ENCODE results near the gene GPRIN2. TPM values are rescaled to one million over a fixed set of nuclear protein-coding genes. Genes with fewer than 3 reads are reported as not detected.

The GPRIN2 gene
- total and polyA plus RNA-seq, 4 donors, result 0.09 to 1.3 (median 0.15) TPM; not detected in 1

- Histone ChIP-seq H3K27me3 (ENCODE audit: control insufficient read depth in 4 of 4, insufficient read depth in 4 of 4, low read length in 3 of 4) (peaks cover 0 to 6% (median 2%) of the 10 kb centered on the region in 4 donors), H3K36me3 (ENCODE audit: control insufficient read depth in 4 of 4, insufficient read depth in 3 of 4, low read depth in 1 of 4, low read length in 3 of 4) (no peaks in the 10 kb centered on the region), H3K9me3 (ENCODE audit: control insufficient read depth in 4 of 4, low read length in 3 of 4) (no peaks in the 10 kb centered on the region), H3K4me1 (ENCODE audit: control insufficient read depth in 4 of 4, insufficient read depth in 4 of 4, low read length in 3 of 4) (peaks cover 0 to 1% (median under 1%) of the 10 kb centered on the region in 4 donors), H3K4me3 (ENCODE audit: low read depth in 1 of 3, low read length in 3 of 3) (no peak overlapping the region), H3K9ac (ENCODE audit: low read depth in 1 of 2, low read length in 2 of 2) (no peak overlapping the region), H3K27ac (ENCODE audit: low read depth in 1 of 2, low read length in 2 of 2) (no peak overlapping the region)
- no peak for TF ChIP-seq EGR1 (IDR thresholded peaks at IDR 0.05; ENCODE audit: low read depth in 2 of 2)
- TF ChIP-seq, protein P1, sequence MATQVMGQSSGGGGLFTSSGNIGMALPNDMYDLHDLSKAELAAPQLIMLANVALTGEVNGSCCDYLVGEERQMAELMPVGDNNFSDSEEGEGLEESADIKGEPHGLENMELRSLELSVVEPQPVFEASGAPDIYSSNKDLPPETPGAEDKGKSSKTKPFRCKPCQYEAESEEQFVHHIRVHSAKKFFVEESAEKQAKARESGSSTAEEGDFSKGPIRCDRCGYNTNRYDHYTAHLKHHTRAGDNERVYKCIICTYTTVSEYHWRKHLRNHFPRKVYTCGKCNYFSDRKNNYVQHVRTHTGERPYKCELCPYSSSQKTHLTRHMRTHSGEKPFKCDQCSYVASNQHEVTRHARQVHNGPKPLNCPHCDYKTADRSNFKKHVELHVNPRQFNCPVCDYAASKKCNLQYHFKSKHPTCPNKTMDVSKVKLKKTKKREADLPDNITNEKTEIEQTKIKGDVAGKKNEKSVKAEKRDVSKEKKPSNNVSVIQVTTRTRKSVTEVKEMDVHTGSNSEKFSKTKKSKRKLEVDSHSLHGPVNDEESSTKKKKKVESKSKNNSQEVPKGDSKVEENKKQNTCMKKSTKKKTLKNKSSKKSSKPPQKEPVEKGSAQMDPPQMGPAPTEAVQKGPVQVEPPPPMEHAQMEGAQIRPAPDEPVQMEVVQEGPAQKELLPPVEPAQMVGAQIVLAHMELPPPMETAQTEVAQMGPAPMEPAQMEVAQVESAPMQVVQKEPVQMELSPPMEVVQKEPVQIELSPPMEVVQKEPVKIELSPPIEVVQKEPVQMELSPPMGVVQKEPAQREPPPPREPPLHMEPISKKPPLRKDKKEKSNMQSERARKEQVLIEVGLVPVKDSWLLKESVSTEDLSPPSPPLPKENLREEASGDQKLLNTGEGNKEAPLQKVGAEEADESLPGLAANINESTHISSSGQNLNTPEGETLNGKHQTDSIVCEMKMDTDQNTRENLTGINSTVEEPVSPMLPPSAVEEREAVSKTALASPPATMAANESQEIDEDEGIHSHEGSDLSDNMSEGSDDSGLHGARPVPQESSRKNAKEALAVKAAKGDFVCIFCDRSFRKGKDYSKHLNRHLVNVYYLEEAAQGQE (IDR thresholded peaks at IDR 0.05), result no peak
- TF ChIP-seq HNF4A (conservative IDR thresholded peaks at IDR 0.05), result no peak
- no peak for TF ChIP-seq ZBTB33 (IDR thresholded peaks at IDR 0.05)
- no peak for TF ChIP-seq RAD21 (IDR thresholded peaks at IDR 0.05)
- DNase-seq (ENCODE audit: low spot score), result no peak
- 79% methylated on average over 8 of the region's 8 CpGs for WGBS
Measured at GRCh38 chr10:46550795-46551700, 5.4 kb downstream of the GPRIN2 start.

DNA sequence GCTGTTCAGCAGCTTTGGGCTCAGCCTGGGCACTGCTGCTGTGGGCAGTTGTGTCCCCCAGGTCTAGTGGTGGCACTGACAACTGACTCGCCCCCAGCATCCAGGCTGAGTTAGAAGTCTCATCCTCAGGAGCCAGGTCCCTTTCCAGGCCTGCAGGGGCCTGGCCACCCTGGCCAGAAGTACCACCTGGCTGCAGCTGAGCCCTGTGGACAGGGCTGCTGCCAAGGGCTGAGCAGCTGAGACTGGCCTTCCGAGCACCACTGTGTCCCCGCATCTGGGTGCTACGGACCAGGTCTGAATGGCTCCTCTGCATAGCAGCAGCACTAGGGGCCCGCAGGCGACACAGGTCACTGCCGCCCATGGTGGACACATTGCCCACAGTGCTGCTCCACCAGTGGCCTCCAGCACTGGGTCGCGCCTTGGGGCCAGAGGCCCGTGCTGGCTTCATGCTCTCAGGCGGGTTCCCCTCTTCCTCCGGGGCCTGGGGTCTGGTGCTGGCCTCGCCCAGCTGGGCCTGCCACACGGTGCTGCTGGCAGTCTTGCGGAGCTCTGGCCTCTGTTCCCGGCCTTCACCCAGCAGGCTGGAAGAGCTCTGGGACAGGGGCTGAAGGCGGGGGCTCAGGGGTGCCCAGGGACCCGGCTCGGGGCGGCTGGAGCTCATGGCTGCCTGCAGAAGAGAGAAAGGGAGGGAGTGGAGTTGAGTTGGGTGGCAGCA lies 6.2 kb downstream of the GPRIN2 start:
- no peaks in the 10 kb centered on the region for H3K27me3 ChIP-seq (ENCODE audit: control insufficient read depth in 4 of 4, insufficient read depth in 4 of 4, low read length in 3 of 4)
- H3K4me3 ChIP-seq (ENCODE audit: low read depth in 1 of 3, low read length in 3 of 3), result no peak overlapping the region
- DNase-seq (ENCODE audit: low spot score), result no peak
- no peaks in the 10 kb centered on the region for H3K9me3 ChIP-seq (ENCODE audit: control insufficient read depth in 4 of 4, low read length in 3 of 4)
- no peak overlapping the region for H3K27ac ChIP-seq (ENCODE audit: low read depth in 1 of 2, low read length in 2 of 2)
- whole genome bisulfite sequencing, result 84% methylated on average over 20 of the region's 20 CpGs
- H3K36me3 ChIP-seq (ENCODE audit: control insufficient read depth in 4 of 4, insufficient read depth in 3 of 4, low read depth in 1 of 4, low read length in 3 of 4), result no peaks in the 10 kb centered on the region
- no peak overlapping the region for H3K9ac ChIP-seq (ENCODE audit: low read depth in 1 of 2, low read length in 2 of 2)
- no peaks in the 10 kb centered on the region for H3K4me1 ChIP-seq (ENCODE audit: control insufficient read depth in 4 of 4, insufficient read depth in 4 of 4, low read length in 3 of 4)
- TF ChIP-seq CTCF (IDR thresholded peaks at IDR 0.05; ENCODE audit: low read depth, low read length, missing input control) (no peak), SP1 (IDR thresholded peaks at IDR 0.05) (no peak), ZBTB33 (IDR thresholded peaks at IDR 0.05) (no peak), RXRA (IDR thresholded peaks at IDR 0.05) (no peak), MAX (IDR thresholded peaks at IDR 0.05) (no peak), EGR1 (IDR thresholded peaks at IDR 0.05; ENCODE audit: low read depth in 2 of 2) (no peak), GABPA (IDR thresholded peaks at IDR 0.05 in 1 of 2, conservative IDR thresholded peaks at IDR 0.05 in 1 of 2) (no peak), FOXA2 (IDR thresholded peaks at IDR 0.05) (no peak), FOXA1 (IDR thresholded peaks at IDR 0.05) (no peak), TAF1 (conservative IDR thresholded peaks at IDR 0.05) (no peak), YY1 (IDR thresholded peaks at IDR 0.05) (no peak), HNF4A (conservative IDR thresholded peaks at IDR 0.05) (no peak), NR2F2 (IDR thresholded peaks at IDR 0.05) (no peak), JUND (IDR thresholded peaks at IDR 0.05) (no peak)
- TF ChIP-seq, protein P1 (IDR thresholded peaks at IDR 0.05), result no peak

Data from liver (tissue), 9 donors.